NCI-H1436 (cell line): Measurements from ENCODE around the gene GAK.

ENCODE experiments used
- DNase-seq: peaks from one replicate; lab custom pipeline; 2025; lab: John Stamatoyannopoulos, UW

GAK gene

GRCh38 chr4:848803-849477 is 83.2 kb downstream of the GAK start:
- DNase-seq = no peak

- DNase-seq = no peak
Observed at GRCh38 chr4:848307-848691, 83.8 kb downstream of the GAK start.

GRCh38 chr4:845836-846251 is 86.3 kb downstream of the GAK start:
- DNase-seq = no peak

GRCh38 chr4:845233-845835 is 86.8 kb downstream of the GAK start:
- DNase-seq = no peak

GRCh38 chr4:844752-845232 is 87.3 kb downstream of the GAK start:
- no peak for DNase-seq

GRCh38 chr4:839675-840443 is 92.3 kb downstream of the GAK start:
- DNase-seq = no peak

GRCh38 chr4:837772-838171 is 94.3 kb downstream of the GAK start:
- DNase-seq = no peak

- no peak for DNase-seq
Observed at GRCh38 chr4:836750-837301, 95.3 kb downstream of the GAK start.

GRCh38 chr4:836003-836511 is 96.1 kb downstream of the GAK start:
- DNase-seq = no peak

- DNase-seq = no peak
Observed at GRCh38 chr4:835148-836002, 96.7 kb downstream of the GAK start.

GRCh38 chr4:834368-835147 is 97.6 kb downstream of the GAK start:
- DNase-seq = no peak

- no peak for DNase-seq
Observed at GRCh38 chr4:833731-834367, 98.3 kb downstream of the GAK start.

GRCh38 chr4:833156-833555 is 99.0 kb downstream of the GAK start:
- no peak for DNase-seq

GRCh38 chr4:832536-832935 is 99.6 kb downstream of the GAK start:
- DNase-seq = no peak

- no peak for DNase-seq
Observed at GRCh38 chr4:832108-832507, 100.0 kb downstream of the GAK start.

- DNase-seq = no peak
Observed at GRCh38 chr4:831483-831805, 100.7 kb downstream of the GAK start.

- DNase-seq = no peak
Observed at GRCh38 chr4:830601-831482, 101.3 kb downstream of the GAK start.

- no peak for DNase-seq
Observed at GRCh38 chr4:829761-830600, 102.1 kb downstream of the GAK start.

GRCh38 chr4:829291-829690 is 102.8 kb downstream of the GAK start:
- no peak for DNase-seq
